Measurements from ENCODE around the gene FEM1B.
"Not testable (repeated sequence)": the region's sequence is repeated elsewhere in the genome, so short reads cannot be mapped to it uniquely, and the experiment has no call there.

The FEM1B gene

GRCh38 chr15:68277603-68278344, at the start of gene FEM1B:
FEM1B (plus strand) TSS chr15:68277745; CDS start chr15:68278418, 673 bp downstream.
- DNase-seq = peak; percentile 73 to 88

- no peak for DNase-seq
These were observed 49.2 kb upstream of the FEM1B start for GRCh38 chr15:68228143-68228970.

GRCh38 chr15:68228971-68229385, 48.6 kb upstream of the FEM1B start:
- no peak for DNase-seq

GRCh38 chr15:68229386-68230156, 48.0 kb upstream of the FEM1B start, which contains the start of gene CLN6:
CLN6 (minus strand) TSS chr15:68229728; CDS start chr15:68229584, 144 bp downstream.
- DNase-seq = peak; percentile 59 to 84

- DNase-seq = no peak
These were observed 47.1 kb upstream of the FEM1B start for GRCh38 chr15:68230157-68231100.

GRCh38 chr15:68231102-68231818, 46.3 kb upstream of the FEM1B start:
- DNase-seq = no peak

- DNase-seq = no peak
These were observed 45.1 kb upstream of the FEM1B start for GRCh38 chr15:68232449-68232848.

- DNase-seq = no peak
These were observed 44.6 kb upstream of the FEM1B start for GRCh38 chr15:68232937-68233336.

- DNase-seq = no peak
These were observed 43.5 kb upstream of the FEM1B start for GRCh38 chr15:68234060-68234459.

GRCh38 chr15:68234520-68234919, 43.0 kb upstream of the FEM1B start:
- DNase-seq = not testable (repeated sequence)

- no peak for DNase-seq
These were observed 42.5 kb upstream of the FEM1B start for GRCh38 chr15:68235022-68235421.

- no peak for DNase-seq
These were observed 38.5 kb upstream of the FEM1B start for GRCh38 chr15:68239025-68239424.

- DNase-seq = no peak
These were observed 36.2 kb upstream of the FEM1B start for GRCh38 chr15:68241088-68241935.

GRCh38 chr15:68244235-68244634, 33.3 kb upstream of the FEM1B start:
- DNase-seq = no peak

- DNase-seq = no peak
These were observed 28.4 kb upstream of the FEM1B start for GRCh38 chr15:68249058-68249713.

- peak; percentile 43 to 72 for DNase-seq
These were observed 24.5 kb upstream of the FEM1B start for GRCh38 chr15:68252925-68253534.

GRCh38 chr15:68256675-68257450, 20.7 kb upstream of the FEM1B start:
- no peak for DNase-seq

GRCh38 chr15:68258692-68259091, 18.9 kb upstream of the FEM1B start:
- no peak for DNase-seq

Data from NCI-H446 (cell line).